ENCODE measurements around the gene ANTXRL.
"Not testable (repeated sequence)": the region's sequence is repeated elsewhere in the genome, so short reads cannot be mapped to it uniquely, and the experiment has no call there.

The ANTXRL gene

GRCh38 chr10:46286991-46287693, at the start of gene ANTXRL:
Gene ANTXRL (plus strand): TSS chr10:46286997. CDS start chr10:46287263, 266 bp downstream.
- DNase-seq (no peak), ATAC-seq (replicated peaks) (no peak)
- Mint-ChIP-seq H3K27ac (no peak within 1 kb of the TSS), H3K36me3 (no peaks in the 10 kb centered on the region), H3K27me3 (peaks cover 27% of the 10 kb centered on the region in 2 donors), H3K4me1 (peaks cover 9 to 26% of the 10 kb centered on the region in 2 donors), H3K4me3 (no peak within 1 kb of the TSS), H3K9me3 (no peaks in the 10 kb centered on the region)

GRCh38 chr10:46237815-46238510, 48.8 kb upstream of the ANTXRL start:
- no peaks in the 10 kb centered on the region for H3K27me3 Mint-ChIP-seq
- peaks cover 10 to 13% of the 10 kb centered on the region in 2 donors for H3K36me3 Mint-ChIP-seq
- ATAC-seq (replicated peaks) (no peak), DNase-seq (no peak)
- no peak overlapping the region for H3K27ac Mint-ChIP-seq
- peaks cover 0 to 5% of the 10 kb centered on the region in 2 donors for H3K4me1 Mint-ChIP-seq
- peaks cover 15 to 17% of the 10 kb centered on the region in 2 donors for H3K9me3 Mint-ChIP-seq
- H3K4me3 Mint-ChIP-seq = no peak overlapping the region

GRCh38 chr10:46239247-46239646, 47.5 kb upstream of the ANTXRL start:
- no peak for DNase-seq
- Mint-ChIP-seq H3K36me3 (peaks cover 10 to 15% of the 10 kb centered on the region in 2 donors), H3K27ac (no peak overlapping the region), H3K27me3 (no peaks in the 10 kb centered on the region), H3K9me3 (peaks cover 19 to 23% of the 10 kb centered on the region in 2 donors), H3K4me3 (no peak overlapping the region), H3K4me1 (peaks cover 0 to 5% of the 10 kb centered on the region in 2 donors)
- peak; percentile 53 to 59 for ATAC-seq (replicated peaks)

GRCh38 chr10:46239993-46240683, 46.7 kb upstream of the ANTXRL start:
- H3K4me3 Mint-ChIP-seq = no peak overlapping the region
- peaks cover 10 to 15% of the 10 kb centered on the region in 2 donors for H3K36me3 Mint-ChIP-seq
- no peak overlapping the region for H3K27ac Mint-ChIP-seq
- no peaks in the 10 kb centered on the region for H3K27me3 Mint-ChIP-seq
- ATAC-seq (replicated peaks) (no peak), DNase-seq (no peak)
- H3K9me3 Mint-ChIP-seq = peaks cover 19 to 23% of the 10 kb centered on the region in 2 donors
- peaks cover 0 to 5% of the 10 kb centered on the region in 2 donors for H3K4me1 Mint-ChIP-seq

- Mint-ChIP-seq H3K27me3 (no peaks in the 10 kb centered on the region), H3K4me1 (peaks cover 0 to 5% of the 10 kb centered on the region in 2 donors), H3K4me3 (no peak overlapping the region), H3K27ac (no peak overlapping the region), H3K9me3 (peaks cover 19 to 23% of the 10 kb centered on the region in 2 donors), H3K36me3 (peaks cover 10 to 15% of the 10 kb centered on the region in 2 donors)
- no peak for ATAC-seq (replicated peaks)
- DNase-seq = no peak
Observed at GRCh38 chr10:46240684-46241565, 45.9 kb upstream of the ANTXRL start.

GRCh38 chr10:46245381-46245900, 41.4 kb upstream of the ANTXRL start:
- no peak overlapping the region for H3K27ac Mint-ChIP-seq
- ATAC-seq (replicated peaks) (no peak), DNase-seq (no peak)
- H3K27me3 Mint-ChIP-seq = no peaks in the 10 kb centered on the region
- H3K9me3 Mint-ChIP-seq = peaks cover 19 to 23% of the 10 kb centered on the region in 2 donors
- H3K4me3 Mint-ChIP-seq = no peak overlapping the region
- peaks cover 10 to 15% of the 10 kb centered on the region in 2 donors for H3K36me3 Mint-ChIP-seq
- no peaks in the 10 kb centered on the region for H3K4me1 Mint-ChIP-seq

GRCh38 chr10:46246400-46247180, 40.2 kb upstream of the ANTXRL start:
- not testable (repeated sequence) for H3K27ac Mint-ChIP-seq; H3K4me1 Mint-ChIP-seq; H3K4me3 Mint-ChIP-seq; DNase-seq; H3K36me3 Mint-ChIP-seq; ATAC-seq (replicated peaks); H3K27me3 Mint-ChIP-seq
- H3K9me3 Mint-ChIP-seq = peaks cover 12 to 14% of the 10 kb centered on the region in 2 donors

- Mint-ChIP-seq H3K36me3 (peaks cover 5 to 7% of the 10 kb centered on the region in 2 donors), H3K4me3 (no peak overlapping the region), H3K27me3 (no peaks in the 10 kb centered on the region), H3K4me1 (no peaks in the 10 kb centered on the region), H3K9me3 (peaks cover 8 to 14% of the 10 kb centered on the region in 2 donors), H3K27ac (no peak overlapping the region)
- DNase-seq = no peak
- no peak for ATAC-seq (replicated peaks)
Observed at GRCh38 chr10:46247181-46247475, 39.7 kb upstream of the ANTXRL start.

GRCh38 chr10:46247808-46248569, 38.8 kb upstream of the ANTXRL start:
- ATAC-seq (replicated peaks) = no peak
- Mint-ChIP-seq H3K27ac (no peak overlapping the region), H3K4me1 (no peaks in the 10 kb centered on the region), H3K4me3 (no peak overlapping the region), H3K36me3 (peaks cover 0 to 2% of the 10 kb centered on the region in 2 donors), H3K9me3 (peaks cover 4 to 6% of the 10 kb centered on the region in 2 donors), H3K27me3 (no peaks in the 10 kb centered on the region)
- no peak for DNase-seq

- H3K27ac Mint-ChIP-seq = no peak overlapping the region
Observed at GRCh38 chr10:46248651-46249146, 38.1 kb upstream of the ANTXRL start.

GRCh38 chr10:46249617-46250344, 37.0 kb upstream of the ANTXRL start:
- H3K27ac Mint-ChIP-seq; H3K9me3 Mint-ChIP-seq; H3K4me1 Mint-ChIP-seq; ATAC-seq (replicated peaks); H3K4me3 Mint-ChIP-seq; H3K27me3 Mint-ChIP-seq; H3K36me3 Mint-ChIP-seq; DNase-seq: not testable (repeated sequence)

More at GRCh38 chr10:46248651-46249146, 38.1 kb upstream of the ANTXRL start:
- no peaks in the 10 kb centered on the region for H3K27me3 Mint-ChIP-seq
- H3K4me3 Mint-ChIP-seq = no peak overlapping the region
- no peak for DNase-seq
- H3K36me3 Mint-ChIP-seq = peaks cover 0 to under 1% of the 10 kb centered on the region in 2 donors
- no peaks in the 10 kb centered on the region for H3K4me1 Mint-ChIP-seq
- peaks cover under 1 to 1% of the 10 kb centered on the region in 2 donors for H3K9me3 Mint-ChIP-seq
- no peak for ATAC-seq (replicated peaks)

GRCh38 chr10:46250481-46250880, 36.3 kb upstream of the ANTXRL start:
- H3K27ac Mint-ChIP-seq = no peak overlapping the region
- H3K4me1 Mint-ChIP-seq = peaks cover 0 to 10% of the 10 kb centered on the region in 2 donors
- H3K4me3 Mint-ChIP-seq = no peak overlapping the region
- H3K9me3 Mint-ChIP-seq = no peaks in the 10 kb centered on the region
- no peaks in the 10 kb centered on the region for H3K36me3 Mint-ChIP-seq
- H3K27me3 Mint-ChIP-seq = no peaks in the 10 kb centered on the region
- no peak for DNase-seq
- no peak for ATAC-seq (replicated peaks)
